Measurements from ENCODE around the gene MIS18A.

The MIS18A gene

GRCh38 chr21:32233722-32234301 is 45.0 kb downstream of the MIS18A start:
- H3K4me3 Mint-ChIP-seq, result no peak overlapping the region
- peaks cover 10% of the 10 kb centered on the region for H3K9me3 Mint-ChIP-seq
- H3K36me3 Mint-ChIP-seq (ENCODE audit: low read depth), result no peaks in the 10 kb centered on the region
- no peaks in the 10 kb centered on the region for H3K4me1 Mint-ChIP-seq (ENCODE audit: low read depth)
- no peak overlapping the region for H3K27ac Mint-ChIP-seq
- no peak for DNase-seq (ENCODE audit: low spot score)
- H3K27me3 Mint-ChIP-seq (ENCODE audit: low read depth), result peaks cover 4% of the 10 kb centered on the region

DNA sequence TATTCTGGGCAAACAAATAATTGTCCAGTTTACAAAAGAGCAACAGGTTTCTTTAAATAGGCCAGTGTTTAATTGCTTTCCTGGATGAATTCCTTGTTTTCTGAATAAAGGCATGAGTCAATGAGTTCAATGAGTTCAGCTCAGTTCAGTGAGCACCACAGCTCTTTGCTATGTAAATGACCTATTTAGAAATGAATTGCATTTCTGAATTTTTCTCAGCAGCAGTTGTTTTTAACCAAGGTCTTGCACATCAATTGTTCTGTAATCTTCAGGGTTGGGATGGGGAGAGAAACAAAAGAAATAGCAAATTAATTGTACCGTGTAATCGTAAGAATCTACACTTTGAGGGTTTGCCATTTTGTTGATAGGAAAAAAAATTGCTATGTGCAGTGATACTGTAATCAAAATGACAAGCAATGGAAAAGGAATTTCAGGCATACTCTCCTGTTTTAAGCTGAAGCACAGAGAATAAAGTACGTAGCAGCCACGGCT is 45.7 kb downstream of the MIS18A start:
- no peak for DNase-seq (ENCODE audit: low spot score)
- H3K27ac Mint-ChIP-seq, result no peak overlapping the region

GRCh38 chr21:32226444-32226843 is 52.4 kb downstream of the MIS18A start:
- Mint-ChIP-seq H3K4me3 (no peak overlapping the region), H3K36me3 (ENCODE audit: low read depth) (no peaks in the 10 kb centered on the region), H3K27me3 (ENCODE audit: low read depth) (peaks cover 3% of the 10 kb centered on the region), H3K4me1 (ENCODE audit: low read depth) (no peaks in the 10 kb centered on the region), H3K27ac (no peak overlapping the region), H3K9me3 (peaks cover 6% of the 10 kb centered on the region)
- DNase-seq (ENCODE audit: low spot score), result no peak

More for the DNA sequence above, 45.7 kb downstream of the MIS18A start:
- H3K9me3 Mint-ChIP-seq, result peaks cover 2% of the 10 kb centered on the region
- H3K4me1 Mint-ChIP-seq (ENCODE audit: low read depth), result no peaks in the 10 kb centered on the region
- peaks cover 3% of the 10 kb centered on the region for H3K27me3 Mint-ChIP-seq (ENCODE audit: low read depth)
- H3K36me3 Mint-ChIP-seq (ENCODE audit: low read depth), result no peaks in the 10 kb centered on the region
- no peak overlapping the region for H3K4me3 Mint-ChIP-seq
